Loucy (cell line): ENCODE results near the gene MPIG6B.

Source experiments
- EZH2phosphoT487 ChIP-seq: fragments of 200-600 bp; IDR thresholded peaks from 2 replicates; pipeline ENCODE4 v1.6.1; 2018; ENCODE audit warnings: antibody characterized with exemption, mild to moderate bottlenecking, moderate library complexity, borderline replicate concordance
- TF ChIP-seq, protein P1 (sequence below): fragments of 200-600 bp; sonication (generic); conservative IDR thresholded peaks from 2 replicates; pipeline ENCODE4 v1.5.1; 2014; ENCODE audit warnings: mild to moderate bottlenecking, antibody characterized with exemption, low read length

DNA sequence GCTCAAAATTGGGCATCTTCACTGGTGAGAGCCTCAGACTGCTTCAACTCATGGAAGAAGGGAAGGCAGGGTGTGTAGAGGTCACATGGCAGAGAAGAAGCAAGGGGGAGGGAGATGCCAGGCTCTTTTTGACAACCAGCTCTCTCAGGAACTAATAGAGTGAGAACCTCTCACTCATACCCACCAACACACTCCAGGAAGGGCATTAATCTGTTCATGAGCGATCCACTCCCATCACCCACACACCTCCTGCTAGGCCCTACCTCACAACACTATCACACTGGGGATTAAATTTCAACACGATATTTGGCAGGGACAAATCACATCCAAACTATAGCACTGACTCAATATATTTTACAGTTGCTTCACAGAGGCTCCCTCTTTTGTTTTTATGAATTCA is 18.6 kb downstream of the MPIG6B start:
- TF ChIP-seq, protein P1, sequence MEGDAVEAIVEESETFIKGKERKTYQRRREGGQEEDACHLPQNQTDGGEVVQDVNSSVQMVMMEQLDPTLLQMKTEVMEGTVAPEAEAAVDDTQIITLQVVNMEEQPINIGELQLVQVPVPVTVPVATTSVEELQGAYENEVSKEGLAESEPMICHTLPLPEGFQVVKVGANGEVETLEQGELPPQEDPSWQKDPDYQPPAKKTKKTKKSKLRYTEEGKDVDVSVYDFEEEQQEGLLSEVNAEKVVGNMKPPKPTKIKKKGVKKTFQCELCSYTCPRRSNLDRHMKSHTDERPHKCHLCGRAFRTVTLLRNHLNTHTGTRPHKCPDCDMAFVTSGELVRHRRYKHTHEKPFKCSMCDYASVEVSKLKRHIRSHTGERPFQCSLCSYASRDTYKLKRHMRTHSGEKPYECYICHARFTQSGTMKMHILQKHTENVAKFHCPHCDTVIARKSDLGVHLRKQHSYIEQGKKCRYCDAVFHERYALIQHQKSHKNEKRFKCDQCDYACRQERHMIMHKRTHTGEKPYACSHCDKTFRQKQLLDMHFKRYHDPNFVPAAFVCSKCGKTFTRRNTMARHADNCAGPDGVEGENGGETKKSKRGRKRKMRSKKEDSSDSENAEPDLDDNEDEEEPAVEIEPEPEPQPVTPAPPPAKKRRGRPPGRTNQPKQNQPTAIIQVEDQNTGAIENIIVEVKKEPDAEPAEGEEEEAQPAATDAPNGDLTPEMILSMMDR, result no peak
- TF ChIP-seq EZH2phosphoT487, result no peak
